ENCODE data around the gene PRIMPOL.

The PRIMPOL gene

GRCh38 chr4:184668511-184669114 lies 19.1 kb downstream of the PRIMPOL start:
- no peak for DNase-seq

GRCh38 chr4:184669251-184669650 lies 19.7 kb downstream of the PRIMPOL start:
- no peak for DNase-seq

- DNase-seq: no peak
Measured at GRCh38 chr4:184671101-184671500, 21.6 kb downstream of the PRIMPOL start.

GRCh38 chr4:184672741-184673140 lies 23.2 kb downstream of the PRIMPOL start:
- DNase-seq: no peak

- no peak for DNase-seq
Measured at GRCh38 chr4:184674011-184674410, 24.5 kb downstream of the PRIMPOL start.

- no peak for DNase-seq
Measured at GRCh38 chr4:184675018-184675417, 25.5 kb downstream of the PRIMPOL start.

- no peak for DNase-seq
Measured at GRCh38 chr4:184675821-184676492, 26.4 kb downstream of the PRIMPOL start.

- no peak for DNase-seq
Measured at GRCh38 chr4:184680698-184681097, 31.2 kb downstream of the PRIMPOL start.

GRCh38 chr4:184681916-184682315 lies 32.4 kb downstream of the PRIMPOL start:
- no peak for DNase-seq

GRCh38 chr4:184684491-184685189 lies 35.1 kb downstream of the PRIMPOL start:
- no peak for DNase-seq

GRCh38 chr4:184688005-184688404 lies 38.5 kb downstream of the PRIMPOL start:
- no peak for DNase-seq

GRCh38 chr4:184688447-184688846 lies 38.9 kb downstream of the PRIMPOL start:
- no peak for DNase-seq

- no peak for DNase-seq
Measured at GRCh38 chr4:184689681-184690080, 40.1 kb downstream of the PRIMPOL start.

- no peak for DNase-seq
Measured at GRCh38 chr4:184693056-184693455, 43.5 kb downstream of the PRIMPOL start.

- no peak for DNase-seq
Measured at GRCh38 chr4:184694412-184694956, 44.9 kb downstream of the PRIMPOL start.

- DNase-seq: no peak
Measured at GRCh38 chr4:184695178-184695896, 45.8 kb downstream of the PRIMPOL start.

- no peak for DNase-seq
Measured at GRCh38 chr4:184697956-184698355, 48.4 kb downstream of the PRIMPOL start.

GRCh38 chr4:184699941-184700340 lies 50.4 kb downstream of the PRIMPOL start:
- DNase-seq: no peak

- no peak for DNase-seq
Measured at GRCh38 chr4:184702114-184702513, 52.6 kb downstream of the PRIMPOL start.

- no peak for DNase-seq
Measured at GRCh38 chr4:184705692-184706091, 56.2 kb downstream of the PRIMPOL start.

- DNase-seq: no peak
Measured at GRCh38 chr4:184706453-184706852, 56.9 kb downstream of the PRIMPOL start.

- DNase-seq: no peak
Measured at GRCh38 chr4:184712322-184712721, 62.8 kb downstream of the PRIMPOL start.

- no peak for DNase-seq
Measured at GRCh38 chr4:184713887-184714286, 64.3 kb downstream of the PRIMPOL start.

Measured in right hindlimb (tissue), 1 donor.